ENCODE data around the gene MYOF. TPM values are rescaled to one million over a fixed set of nuclear protein-coding genes. Genes with fewer than 3 reads are reported as not detected.
"Not testable (repeated sequence)": the region's sequence is repeated elsewhere in the genome, so short reads cannot be mapped to it uniquely, and the experiment has no call there.

The MYOF gene
- polyA plus RNA-seq, 4 donors = 1.6 to 20.6 (median 9.4) TPM

DNA sequence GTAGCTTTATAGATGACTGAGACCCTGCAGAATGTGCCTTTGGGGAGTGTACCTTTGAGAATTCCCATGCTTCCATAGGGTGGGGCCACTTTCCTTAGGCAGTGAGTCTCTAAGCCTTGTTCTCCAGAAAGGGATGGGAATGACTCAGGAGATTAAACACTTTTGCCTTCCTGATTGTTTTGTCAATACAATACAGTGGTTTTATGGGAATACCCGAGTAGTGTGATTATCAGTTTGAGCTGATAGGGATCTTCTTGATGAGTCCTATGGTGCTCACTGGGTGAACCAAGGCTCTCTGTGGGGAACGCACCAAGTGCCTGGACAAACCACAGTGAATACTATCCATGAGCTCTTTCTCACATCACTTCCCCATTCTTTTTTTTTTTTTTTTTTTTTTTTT is 6.3 kb downstream of the MYOF start:
- DNase-seq = peak; percentile 33 to 63
- FAIRE-seq = no peak
- Histone ChIP-seq H3K27ac (ENCODE audit: low read depth in 1 of 3, low read length in 2 of 3) (peak overlapping the region in 1 of 3 donors; percentile 60), H3K9me3 (ENCODE audit: control insufficient read depth in 2 of 2, insufficient read depth in 1 of 2, low read depth in 1 of 2, low read length in 1 of 2) (no peaks in the 10 kb centered on the region), H3K4me1 (ENCODE audit: control insufficient read depth in 3 of 3, insufficient read depth in 2 of 3, low read depth in 1 of 3, low read length in 2 of 3) (peaks cover 0 to 30% (median 8%) of the 10 kb centered on the region in 3 donors), H3K27me3 (ENCODE audit: control insufficient read depth in 3 of 3, insufficient read depth in 3 of 3, low read length in 3 of 3) (no peaks in the 10 kb centered on the region), H3K4me3 (ENCODE audit: low read depth in 1 of 3, low read length in 3 of 3) (no peak overlapping the region), H3K36me3 (ENCODE audit: control insufficient read depth in 3 of 3, insufficient read depth in 2 of 3, low read depth in 1 of 3, low read length in 3 of 3) (peaks cover 0 to 10% (median 0%) of the 10 kb centered on the region in 3 donors)
- 14 to 42% (median 33%) methylated on average over 2 of the region's 2 CpGs for WGBS, 3 donors

DNA sequence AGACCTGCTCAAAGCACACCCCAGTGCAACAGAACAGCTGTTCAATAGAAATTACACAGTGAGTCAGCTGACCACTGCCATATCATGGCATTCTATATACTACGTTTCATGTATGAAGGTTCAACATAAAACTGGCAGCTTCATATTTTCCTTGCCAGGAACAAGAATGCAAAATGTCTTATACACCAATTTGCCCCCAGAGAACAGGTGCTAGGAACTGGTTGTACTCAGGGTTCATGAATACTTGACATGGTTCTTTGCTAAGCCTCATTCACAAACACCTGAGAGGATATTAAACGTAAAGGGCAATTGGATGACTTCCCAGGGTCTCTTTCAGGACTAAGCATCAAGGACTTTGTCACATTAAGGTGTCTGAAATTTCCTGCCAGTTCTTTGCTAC is 6.9 kb downstream of the MYOF start:
- Histone ChIP-seq H3K4me3 (ENCODE audit: low read depth in 1 of 3, low read length in 3 of 3) (no peak overlapping the region), H3K27me3 (ENCODE audit: control insufficient read depth in 3 of 3, insufficient read depth in 3 of 3, low read length in 3 of 3) (no peaks in the 10 kb centered on the region), H3K4me1 (ENCODE audit: control insufficient read depth in 3 of 3, insufficient read depth in 2 of 3, low read depth in 1 of 3, low read length in 2 of 3) (peaks cover 0 to 30% (median 8%) of the 10 kb centered on the region in 3 donors), H3K27ac (ENCODE audit: low read depth in 1 of 3, low read length in 2 of 3) (peak overlapping the region in 2 of 3 donors; percentile 4 to 60), H3K9me3 (ENCODE audit: control insufficient read depth in 2 of 2, insufficient read depth in 1 of 2, low read depth in 1 of 2, low read length in 1 of 2) (peaks cover 0 to 5% of the 10 kb centered on the region in 2 donors), H3K36me3 (ENCODE audit: control insufficient read depth in 3 of 3, insufficient read depth in 2 of 3, low read depth in 1 of 3, low read length in 3 of 3) (peaks cover 0 to 10% (median 0%) of the 10 kb centered on the region in 3 donors)
- DNase-seq (no peak), FAIRE-seq (no peak)
- 24 to 54% (median 41%) methylated on average over 2 of the region's 2 CpGs for WGBS, 3 donors

DNA sequence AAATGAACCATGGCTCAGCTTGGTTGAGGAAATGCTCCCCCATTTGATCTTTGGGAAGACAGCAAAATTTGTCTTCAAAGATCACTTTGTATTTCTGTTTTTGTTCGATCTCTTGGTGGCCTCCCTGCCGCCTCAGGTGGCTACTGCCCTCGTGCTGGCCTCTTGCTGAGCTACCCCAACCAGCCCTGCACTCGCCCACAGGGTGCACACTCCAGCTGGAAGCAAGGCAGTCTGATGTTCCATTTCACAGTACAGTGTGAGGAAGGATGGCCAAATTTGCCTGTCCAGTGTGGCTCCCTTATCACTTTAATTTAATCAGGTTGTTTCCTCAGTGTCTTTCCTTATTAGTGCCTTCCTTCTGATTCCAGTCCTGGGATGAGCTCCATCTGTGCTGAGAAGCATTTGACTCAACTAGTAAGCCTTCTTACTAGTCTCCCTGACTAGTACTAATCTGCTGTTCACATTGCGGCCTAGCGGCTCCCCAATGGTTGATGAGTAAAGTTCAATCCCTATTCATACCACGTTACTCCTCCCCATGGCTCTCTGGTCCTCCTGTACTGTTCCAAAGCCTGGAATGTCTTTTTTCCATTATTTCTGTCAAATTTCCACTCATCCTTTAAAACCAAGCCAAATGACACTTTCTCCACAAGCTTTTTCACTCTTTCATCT is 8.2 kb downstream of the MYOF start:
- FAIRE-seq (no peak), DNase-seq (no peak)
- Histone ChIP-seq H3K36me3 (ENCODE audit: control insufficient read depth in 3 of 3, insufficient read depth in 2 of 3, low read depth in 1 of 3, low read length in 3 of 3) (peaks cover 0 to 18% (median 0%) of the 10 kb centered on the region in 3 donors), H3K4me1 (ENCODE audit: control insufficient read depth in 3 of 3, insufficient read depth in 2 of 3, low read depth in 1 of 3, low read length in 2 of 3) (peaks cover 0 to 30% (median 7%) of the 10 kb centered on the region in 3 donors), H3K9me3 (ENCODE audit: control insufficient read depth in 2 of 2, insufficient read depth in 1 of 2, low read depth in 1 of 2, low read length in 1 of 2) (peaks cover 0 to 6% of the 10 kb centered on the region in 2 donors), H3K27me3 (ENCODE audit: control insufficient read depth in 3 of 3, insufficient read depth in 3 of 3, low read length in 3 of 3) (no peaks in the 10 kb centered on the region), H3K4me3 (ENCODE audit: low read depth in 1 of 3, low read length in 3 of 3) (no peak overlapping the region), H3K27ac (ENCODE audit: low read depth in 1 of 3, low read length in 2 of 3) (peak overlapping the region in 1 of 3 donors; percentile 4)
- 77 to 84% (median 83%) methylated on average over 7 of the region's 7 CpGs for WGBS, 3 donors

DNA sequence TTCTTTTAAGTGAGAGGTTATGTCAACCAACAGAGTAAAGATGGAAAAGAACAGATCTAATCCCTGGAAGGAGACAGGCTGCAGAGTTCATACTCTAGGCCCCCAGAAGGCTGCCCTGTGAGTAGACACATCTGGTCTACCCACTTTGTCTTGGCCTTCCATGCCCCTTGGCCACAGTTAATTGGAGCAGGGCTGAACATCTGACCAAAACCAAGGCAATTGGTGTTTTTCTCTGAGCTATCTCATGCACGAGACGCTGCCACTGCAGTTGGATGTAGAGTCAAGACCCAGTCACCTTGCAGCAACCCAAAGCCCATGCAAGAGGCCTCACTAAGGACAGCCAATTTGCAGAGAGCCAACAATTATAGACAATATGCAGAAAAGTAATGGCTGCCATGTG is 9.0 kb downstream of the MYOF start:
- DNase-seq = no peak
- H3K27ac ChIP-seq (ENCODE audit: low read depth in 1 of 3, low read length in 2 of 3) = peak overlapping the region in 1 of 3 donors; percentile 2

DNA sequence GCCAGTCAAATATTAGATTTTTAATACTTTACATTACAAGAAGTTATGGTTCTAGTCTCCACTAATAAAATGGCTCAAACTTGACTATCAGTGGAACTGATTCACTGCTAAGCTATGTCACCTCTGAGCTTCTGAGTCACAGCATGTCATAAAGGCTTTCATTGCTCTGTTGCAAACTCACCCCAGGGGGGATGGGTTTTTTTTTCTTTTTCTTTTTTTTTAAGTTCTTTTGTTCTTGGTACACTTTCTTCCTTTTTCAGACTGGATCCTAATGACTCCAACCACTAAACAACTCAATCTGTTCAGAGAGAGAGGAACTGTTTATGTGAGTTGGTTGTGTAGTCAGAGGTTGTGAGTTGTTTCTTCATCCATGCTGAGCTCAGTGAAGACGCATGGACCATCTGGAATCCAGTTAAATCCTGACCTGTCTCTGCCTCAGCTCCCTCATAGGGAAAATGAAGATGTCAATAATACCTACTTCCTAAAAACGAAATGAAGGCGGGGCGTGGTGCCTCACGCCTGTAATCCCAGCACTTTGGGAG is 11.0 kb downstream of the MYOF start:
- H3K27ac ChIP-seq (ENCODE audit: low read depth in 1 of 3, low read length in 2 of 3) = peak overlapping the region; percentile 14 to 76 (median 68)
- WGBS, 3 donors = 70 to 80% (median 78%) methylated on average over 5 of the region's 5 CpGs

More for the DNA sequence above, 9.0 kb downstream of the MYOF start:
- no peaks in the 10 kb centered on the region for H3K27me3 ChIP-seq (ENCODE audit: control insufficient read depth in 3 of 3, insufficient read depth in 3 of 3, low read length in 3 of 3)
- peaks cover 0 to 6% of the 10 kb centered on the region in 2 donors for H3K9me3 ChIP-seq (ENCODE audit: control insufficient read depth in 2 of 2, insufficient read depth in 1 of 2, low read depth in 1 of 2, low read length in 1 of 2)
- H3K4me1 ChIP-seq (ENCODE audit: control insufficient read depth in 3 of 3, insufficient read depth in 2 of 3, low read depth in 1 of 3, low read length in 2 of 3) = peaks cover 0 to 30% (median 7%) of the 10 kb centered on the region in 3 donors
- FAIRE-seq = no peak
- 94 to 100% (median 97%) methylated on average over 2 of the region's 2 CpGs for WGBS, 3 donors
- no peak overlapping the region for H3K4me3 ChIP-seq (ENCODE audit: low read depth in 1 of 3, low read length in 3 of 3)
- peaks cover 0 to 18% (median 0%) of the 10 kb centered on the region in 3 donors for H3K36me3 ChIP-seq (ENCODE audit: control insufficient read depth in 3 of 3, insufficient read depth in 2 of 3, low read depth in 1 of 3, low read length in 3 of 3)

DNA sequence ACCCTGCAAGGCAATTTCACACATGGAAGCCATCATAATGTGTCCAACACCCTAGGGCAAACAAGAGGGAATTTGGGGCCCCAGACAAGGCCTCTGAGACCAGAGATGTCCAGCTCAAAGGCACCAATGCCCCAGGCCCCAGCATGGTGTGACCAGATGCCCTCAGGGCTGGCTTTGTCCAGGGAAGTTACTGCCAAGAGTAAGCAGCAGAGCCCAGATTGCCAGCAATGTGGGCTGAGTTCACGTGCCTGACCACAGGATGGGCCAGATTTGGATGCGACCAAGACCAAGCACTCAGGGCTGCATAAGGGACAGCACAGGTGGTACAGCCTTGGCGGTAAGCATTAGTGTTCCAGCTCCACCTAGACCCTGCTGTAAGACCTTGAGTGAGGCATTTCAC is 12.7 kb downstream of the MYOF start:
- DNase-seq (no peak), FAIRE-seq (no peak)
- H3K27ac ChIP-seq (ENCODE audit: low read depth in 1 of 3, low read length in 2 of 3) = peak overlapping the region in 1 of 3 donors; percentile 15
- no peak overlapping the region for H3K4me3 ChIP-seq (ENCODE audit: low read depth in 1 of 3, low read length in 3 of 3)
- H3K36me3 ChIP-seq (ENCODE audit: control insufficient read depth in 3 of 3, insufficient read depth in 2 of 3, low read depth in 1 of 3, low read length in 3 of 3) = peaks cover 0 to 23% (median 0%) of the 10 kb centered on the region in 3 donors
- peaks cover 0 to 6% of the 10 kb centered on the region in 2 donors for H3K9me3 ChIP-seq (ENCODE audit: control insufficient read depth in 2 of 2, insufficient read depth in 1 of 2, low read depth in 1 of 2, low read length in 1 of 2)
- H3K27me3 ChIP-seq (ENCODE audit: control insufficient read depth in 3 of 3, insufficient read depth in 3 of 3, low read length in 3 of 3) = no peaks in the 10 kb centered on the region
- WGBS, 3 donors = 91 to 100% (median 96%) methylated on average over 3 of the region's 3 CpGs
- peaks cover 0 to 38% (median 7%) of the 10 kb centered on the region in 3 donors for H3K4me1 ChIP-seq (ENCODE audit: control insufficient read depth in 3 of 3, insufficient read depth in 2 of 3, low read depth in 1 of 3, low read length in 2 of 3)

More for the DNA sequence above, 11.0 kb downstream of the MYOF start:
- peaks cover 0 to 34% (median 7%) of the 10 kb centered on the region in 3 donors for H3K4me1 ChIP-seq (ENCODE audit: control insufficient read depth in 3 of 3, insufficient read depth in 2 of 3, low read depth in 1 of 3, low read length in 2 of 3)
- peaks cover 0 to 23% (median 0%) of the 10 kb centered on the region in 3 donors for H3K36me3 ChIP-seq (ENCODE audit: control insufficient read depth in 3 of 3, insufficient read depth in 2 of 3, low read depth in 1 of 3, low read length in 3 of 3)
- no peak for FAIRE-seq
- no peak overlapping the region for H3K4me3 ChIP-seq (ENCODE audit: low read depth in 1 of 3, low read length in 3 of 3)
- H3K9me3 ChIP-seq (ENCODE audit: control insufficient read depth in 2 of 2, insufficient read depth in 1 of 2, low read depth in 1 of 2, low read length in 1 of 2) = peaks cover 0 to 6% of the 10 kb centered on the region in 2 donors
- H3K27me3 ChIP-seq (ENCODE audit: control insufficient read depth in 3 of 3, insufficient read depth in 3 of 3, low read length in 3 of 3) = no peaks in the 10 kb centered on the region
- peak; percentile 88 for DNase-seq

DNA sequence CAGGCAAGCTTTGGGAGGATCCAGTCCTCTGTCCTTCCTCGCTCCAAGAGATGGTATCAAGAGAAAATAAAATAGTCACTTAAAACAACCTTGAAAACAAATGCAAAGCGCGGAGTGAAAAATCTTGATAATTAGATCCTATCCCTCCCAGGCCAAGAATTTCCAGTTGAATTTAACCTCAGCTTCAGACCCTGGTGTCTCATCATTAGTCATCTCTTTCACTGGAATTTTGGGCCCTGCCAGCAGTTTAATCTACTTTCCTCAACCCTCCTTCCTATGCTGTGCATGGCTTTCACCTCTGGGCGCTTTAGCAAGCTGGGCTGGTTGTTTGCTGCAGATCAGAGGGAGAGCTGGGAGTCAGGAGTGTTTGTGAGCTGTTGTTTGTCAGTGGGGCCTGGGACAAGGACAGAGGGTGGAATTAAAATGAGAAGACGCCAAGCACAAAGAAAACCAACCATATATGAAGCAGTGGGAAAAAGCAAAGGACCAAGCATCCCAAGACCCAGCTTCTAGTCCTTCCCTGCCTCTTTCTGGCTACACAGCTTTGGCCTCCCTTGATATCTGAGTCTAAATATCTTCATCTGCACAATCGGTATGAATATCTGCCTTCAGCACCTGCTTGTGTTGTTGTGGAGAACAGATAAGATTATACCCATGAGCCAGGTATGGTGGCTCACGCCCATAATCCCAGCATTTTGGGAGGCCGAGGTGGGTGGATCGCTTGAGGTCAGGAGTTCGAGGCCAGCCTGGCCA is 13.5 kb downstream of the MYOF start:
- FAIRE-seq (no peak), DNase-seq (no peak)
- peaks cover 0 to 6% of the 10 kb centered on the region in 2 donors for H3K9me3 ChIP-seq (ENCODE audit: control insufficient read depth in 2 of 2, insufficient read depth in 1 of 2, low read depth in 1 of 2, low read length in 1 of 2)
- H3K4me1 ChIP-seq (ENCODE audit: control insufficient read depth in 3 of 3, insufficient read depth in 2 of 3, low read depth in 1 of 3, low read length in 2 of 3) = peaks cover 0 to 40% (median 10%) of the 10 kb centered on the region in 3 donors
- peaks cover 0 to 23% (median 0%) of the 10 kb centered on the region in 3 donors for H3K36me3 ChIP-seq (ENCODE audit: control insufficient read depth in 3 of 3, insufficient read depth in 2 of 3, low read depth in 1 of 3, low read length in 3 of 3)
- H3K27me3 ChIP-seq (ENCODE audit: control insufficient read depth in 3 of 3, insufficient read depth in 3 of 3, low read length in 3 of 3) = no peaks in the 10 kb centered on the region
- 78 to 81% (median 80%) methylated on average over 10 of the region's 10 CpGs for WGBS, 3 donors
- peak overlapping the region in 1 of 3 donors; percentile 63 for H3K27ac ChIP-seq (ENCODE audit: low read depth in 1 of 3, low read length in 2 of 3)
- no peak overlapping the region for H3K4me3 ChIP-seq (ENCODE audit: low read depth in 1 of 3, low read length in 3 of 3)

DNA sequence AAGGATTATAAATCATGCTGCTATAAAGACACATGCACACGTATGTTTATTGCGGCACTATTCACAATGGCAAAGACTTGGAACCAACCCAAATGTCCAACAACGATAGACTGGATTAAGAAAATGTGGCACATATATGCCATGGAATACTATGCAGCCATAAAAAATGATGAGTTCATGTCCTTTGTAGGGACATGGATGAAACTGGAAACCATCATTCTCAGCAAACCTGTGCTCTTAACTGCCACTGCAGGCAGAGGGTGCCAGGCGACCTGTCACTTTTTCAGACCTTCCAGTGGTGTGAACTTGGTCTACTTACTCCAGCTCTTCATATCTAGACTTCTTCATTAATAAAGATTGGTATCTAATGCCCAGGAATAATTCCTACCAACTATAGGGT is 14.5 kb downstream of the MYOF start:
- H3K4me3 ChIP-seq (ENCODE audit: low read depth in 1 of 3, low read length in 3 of 3); H3K9me3 ChIP-seq (ENCODE audit: control insufficient read depth in 2 of 2, insufficient read depth in 1 of 2, low read depth in 1 of 2, low read length in 1 of 2); DNase-seq; H3K27ac ChIP-seq (ENCODE audit: low read depth in 1 of 3, low read length in 2 of 3); FAIRE-seq; H3K27me3 ChIP-seq (ENCODE audit: control insufficient read depth in 3 of 3, insufficient read depth in 3 of 3, low read length in 3 of 3): not testable (repeated sequence)
- Histone ChIP-seq H3K4me1 (ENCODE audit: control insufficient read depth in 3 of 3, insufficient read depth in 2 of 3, low read depth in 1 of 3, low read length in 2 of 3) (peaks cover 0 to 38% (median 10%) of the 10 kb centered on the region in 3 donors), H3K36me3 (ENCODE audit: control insufficient read depth in 3 of 3, insufficient read depth in 2 of 3, low read depth in 1 of 3, low read length in 3 of 3) (peaks cover 0 to 18% (median 0%) of the 10 kb centered on the region in 3 donors)
- 82 to 89% (median 86%) methylated on average over 1 to 2 of the region's 4 CpGs for WGBS, 3 donors

Measured in small intestine (tissue), 7 donors.